HepG2 (cell line): ENCODE data around the gene ABHD17A. TPM values are rescaled to one million over a fixed set of nuclear protein-coding genes. Genes with fewer than 3 reads are reported as not detected.
A peak's percentile ranks its signal among the peaks of the same experiment; 100 is the strongest.

Experiments used
- ATM ChIP-seq: fragments of 450-650 bp; IDR thresholded peaks from 2 replicates; pipeline ENCODE4 v1.7.1; 2017; ENCODE audit warnings: mild to moderate bottlenecking, borderline replicate concordance
- CBX1 ChIP-seq: IDR thresholded peaks from one replicate; pipeline ENCODE4 v1.6.1; 2016; ENCODE audit warnings: antibody characterized with exemption, low read depth
- ISX ChIP-seq: sonication (generic); formaldehyde crosslinking; conservative IDR thresholded peaks from 2 replicates; pipeline ENCODE4 v1.5.0; 2020; ENCODE audit warnings: missing genetic modification reagents
- NCOA1 ChIP-seq: sonication (generic); formaldehyde crosslinking; IDR thresholded peaks from 2 replicates; pipeline ENCODE4 v1.9.0; 2021; ENCODE audit warnings: missing genetic modification reagents
- NR1H2 ChIP-seq: sonication (generic); formaldehyde crosslinking; IDR thresholded peaks from 2 replicates; pipeline ENCODE4 v1.8.1; 2022; ENCODE audit warnings: low read depth, missing genetic modification reagents, borderline replicate concordance
- RNF2 ChIP-seq: fragments of 450-650 bp; conservative IDR thresholded peaks from 2 replicates; pipeline ENCODE4 v1.6.1; 2016; ENCODE audit warnings: low read depth
- YEATS2 ChIP-seq: sonication (generic); formaldehyde crosslinking; IDR thresholded peaks from 2 replicates; pipeline ENCODE4 v1.4.0; 2020; ENCODE audit warnings: missing genetic modification reagents, borderline replicate concordance
- ZNF264 ChIP-seq: sonication (generic); formaldehyde crosslinking; IDR thresholded peaks from 2 replicates; pipeline ENCODE4 v1.4.0; 2020; ENCODE audit warnings: missing genetic modification reagents
- ZNF674 ChIP-seq: sonication (generic); formaldehyde crosslinking; IDR thresholded peaks from 2 replicates; pipeline ENCODE4 v1.5.0; 2020; ENCODE audit warnings: low read depth, mild to moderate bottlenecking, missing genetic modification reagents
- ZNF800 ChIP-seq: sonication (generic); formaldehyde crosslinking; IDR thresholded peaks from 2 replicates; pipeline ENCODE4 v1.4.0; 2020; ENCODE audit warnings: missing genetic modification reagents
- ZSCAN20 ChIP-seq: sonication (generic); formaldehyde crosslinking; IDR thresholded peaks from 2 replicates; pipeline ENCODE4 v1.4.0; 2020; ENCODE audit warnings: missing genetic modification reagents, mild to moderate bottlenecking, borderline replicate concordance
- polyA plus RNA-seq, 8 experiments: library from polyadenylated mRNA; depleted of rRNA in 3 of 8; stranded (reverse) in 7 of 8; unstranded in 1 of 8; fragments of >200 nt; fragmentation: Illumina TruSeq in 4 of 8; extraction: Trizol in 4 of 8; gene quantifications; 2 replicates each; pipeline versions ENCODE4 v1.2.1 to v1.2.3, GENCODE V29; 2011 to 2016; ENCODE audit warnings: low read depth in 4 of 8, missing spikeins in 1 of 8, mixed read lengths in 1 of 8; ENCODE audit not compliant: insufficient read depth in 1 of 8
- total RNA-seq, 5 experiments: library from RNA; depleted of rRNA; stranded (reverse); fragments of >200 nt; fragmentation: Illumina TruSeq; extraction: Trizol; gene quantifications; 2 replicates each; pipeline ENCODE4 v1.2.3, GENCODE V29; 2016; ENCODE audit warnings: low read depth in 1 of 5
- TF ChIP-seq, protein P1 (sequence below): sonication (generic); formaldehyde crosslinking; IDR thresholded peaks from 2 replicates; pipeline ENCODE4 v1.8.1; 2023; ENCODE audit warnings: mild to moderate bottlenecking, inconsistent platforms, moderate library complexity, missing genetic modification reagents, borderline replicate concordance
- TF ChIP-seq, protein P2 (sequence below), 2 experiments: sonication (generic) in 1 of 2; formaldehyde crosslinking in 1 of 2; IDR thresholded peaks; 2 replicates each; pipeline versions ENCODE4 v1.5.1 to v1.6.1; 2011 to 2020; ENCODE audit warnings: borderline replicate concordance in 1 of 2, low read depth in 1 of 2, low read length in 1 of 2, mild to moderate bottlenecking in 1 of 2, missing genetic modification reagents in 1 of 2, moderate library complexity in 1 of 2
- TF ChIP-seq, protein P3 (sequence below): IDR thresholded peaks from 2 replicates; pipeline ENCODE4 v1.6.1; 2016; ENCODE audit warnings: missing compliant biosample characterization, missing genetic modification reagents, borderline replicate concordance
- TF ChIP-seq, protein P4 (sequence below): IDR thresholded peaks from 2 replicates; pipeline ENCODE4 v1.6.1; 2016
- TF ChIP-seq, protein P5 (sequence below): IDR thresholded peaks from 2 replicates; pipeline ENCODE4 v1.6.1; 2018; ENCODE audit warnings: missing genetic modification reagents, mild to moderate bottlenecking, missing compliant biosample characterization

The ABHD17A gene
- total and polyA plus RNA-seq, 2 of the 13 experiments (the other 11 are each of a cell fraction or from before 2014, with no cell fraction given), result 27.7 to 40.8 TPM

DNA sequence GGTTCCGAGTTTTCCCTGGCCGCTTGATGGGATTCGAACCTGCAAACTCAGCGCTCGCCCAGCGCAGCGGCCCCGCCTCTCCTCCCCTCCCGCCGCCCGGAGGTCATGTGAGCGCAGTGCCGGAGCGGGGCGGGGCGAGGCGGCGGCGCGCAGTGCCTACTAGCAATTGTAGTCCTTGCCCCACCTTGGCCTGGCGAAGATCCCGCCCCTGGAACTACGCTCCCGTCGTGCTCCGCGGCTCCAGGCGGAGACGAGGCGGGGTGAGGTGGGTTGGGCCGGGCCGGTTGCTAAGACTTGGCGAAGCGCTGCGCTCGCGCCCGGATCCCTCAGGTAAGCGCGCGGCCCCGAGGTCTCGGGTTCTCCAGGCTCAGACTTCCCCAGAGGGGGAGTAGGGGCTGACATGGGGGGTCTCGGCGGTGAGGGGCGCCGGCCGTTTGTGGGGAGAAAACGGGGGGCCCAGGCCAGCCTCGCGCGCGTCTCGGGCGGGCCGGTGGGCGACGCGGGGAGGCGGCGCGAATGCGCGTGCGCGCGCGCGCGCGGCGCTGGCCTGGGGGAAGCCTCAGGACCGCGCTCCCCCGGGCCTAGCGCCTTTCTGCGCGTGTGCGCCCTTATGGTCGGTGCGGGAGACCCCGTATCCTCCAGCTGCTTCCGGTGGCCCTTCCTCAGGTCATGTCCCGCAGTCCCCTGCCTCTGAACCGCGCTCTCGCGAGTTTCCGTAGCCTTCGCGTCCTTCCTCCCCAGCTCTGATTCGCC, 20.0 kb upstream of the ABHD17A start, which contains the start of the genes ADAT3 and SCAMP4 (continued):
- TF ChIP-seq, protein P1, sequence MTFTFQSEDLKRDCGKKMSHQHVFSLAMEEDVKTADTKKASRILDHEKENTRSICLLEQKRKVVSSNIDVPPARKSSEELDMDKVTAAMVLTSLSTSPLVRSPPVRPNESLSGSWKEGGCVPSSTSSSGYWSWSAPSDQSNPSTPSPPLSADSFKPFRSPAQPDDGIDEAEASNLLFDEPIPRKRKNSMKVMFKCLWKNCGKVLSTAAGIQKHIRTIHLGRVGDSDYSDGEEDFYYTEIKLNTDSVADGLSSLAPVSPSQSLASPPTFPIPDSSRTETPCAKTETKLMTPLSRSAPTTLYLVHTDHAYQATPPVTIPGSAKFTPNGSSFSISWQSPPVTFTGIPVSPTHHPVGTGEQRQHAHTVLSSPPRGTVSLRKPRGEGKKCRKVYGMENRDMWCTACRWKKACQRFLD (CRISPR knock-in tag), result no peak
- TF ChIP-seq ZNF264 (CRISPR knock-in tag) (no peak), NCOA1 (no peak), ZSCAN20 (CRISPR knock-in tag) (peak; percentile 58; the same call in 1 of the 2 replicates), ZNF674 (CRISPR knock-in tag) (no peak), ISX (CRISPR knock-in tag) (no peak), YEATS2 (CRISPR knock-in tag) (peak; percentile 91), ATM (no peak), NR1H2 (CRISPR knock-in tag) (no peak), CBX1 (peak; percentile 19), RNF2 (peak; percentile 29; the same call in 1 of the 2 replicates), ZNF800 (CRISPR knock-in tag) (peak; percentile 68; the same call in 1 of the 2 replicates)
- TF ChIP-seq, protein P2, sequence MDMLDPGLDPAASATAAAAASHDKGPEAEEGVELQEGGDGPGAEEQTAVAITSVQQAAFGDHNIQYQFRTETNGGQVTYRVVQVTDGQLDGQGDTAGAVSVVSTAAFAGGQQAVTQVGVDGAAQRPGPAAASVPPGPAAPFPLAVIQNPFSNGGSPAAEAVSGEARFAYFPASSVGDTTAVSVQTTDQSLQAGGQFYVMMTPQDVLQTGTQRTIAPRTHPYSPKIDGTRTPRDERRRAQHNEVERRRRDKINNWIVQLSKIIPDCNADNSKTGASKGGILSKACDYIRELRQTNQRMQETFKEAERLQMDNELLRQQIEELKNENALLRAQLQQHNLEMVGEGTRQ (IDR thresholded peaks at IDR 0.05; ENCODE audit: low read depth, low read length), result peak; percentile 56; the same call in 1 of the 2 replicates
- TF ChIP-seq, protein P2 (CRISPR knock-in tag; IDR thresholded peaks at IDR 0.05; ENCODE audit: borderline replicate concordance), result peak; percentile 94; the same call in 1 of the 2 replicates
- TF ChIP-seq, protein P3, sequence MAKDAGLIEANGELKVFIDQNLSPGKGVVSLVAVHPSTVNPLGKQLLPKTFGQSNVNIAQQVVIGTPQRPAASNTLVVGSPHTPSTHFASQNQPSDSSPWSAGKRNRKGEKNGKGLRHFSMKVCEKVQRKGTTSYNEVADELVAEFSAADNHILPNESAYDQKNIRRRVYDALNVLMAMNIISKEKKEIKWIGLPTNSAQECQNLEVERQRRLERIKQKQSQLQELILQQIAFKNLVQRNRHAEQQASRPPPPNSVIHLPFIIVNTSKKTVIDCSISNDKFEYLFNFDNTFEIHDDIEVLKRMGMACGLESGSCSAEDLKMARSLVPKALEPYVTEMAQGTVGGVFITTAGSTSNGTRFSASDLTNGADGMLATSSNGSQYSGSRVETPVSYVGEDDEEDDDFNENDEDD, result peak; percentile 66; the same call in 1 of the 2 replicates
- TF ChIP-seq, protein P4, sequence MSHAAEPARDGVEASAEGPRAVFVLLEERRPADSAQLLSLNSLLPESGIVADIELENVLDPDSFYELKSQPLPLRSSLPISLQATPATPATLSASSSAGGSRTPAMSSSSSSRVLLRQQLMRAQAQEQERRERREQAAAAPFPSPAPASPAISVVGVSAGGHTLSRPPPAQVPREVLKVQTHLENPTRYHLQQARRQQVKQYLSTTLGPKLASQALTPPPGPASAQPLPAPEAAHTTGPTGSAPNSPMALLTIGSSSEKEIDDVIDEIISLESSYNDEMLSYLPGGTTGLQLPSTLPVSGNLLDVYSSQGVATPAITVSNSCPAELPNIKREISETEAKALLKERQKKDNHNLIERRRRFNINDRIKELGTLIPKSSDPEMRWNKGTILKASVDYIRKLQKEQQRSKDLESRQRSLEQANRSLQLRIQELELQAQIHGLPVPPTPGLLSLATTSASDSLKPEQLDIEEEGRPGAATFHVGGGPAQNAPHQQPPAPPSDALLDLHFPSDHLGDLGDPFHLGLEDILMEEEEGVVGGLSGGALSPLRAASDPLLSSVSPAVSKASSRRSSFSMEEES (CRISPR knock-in tag), result peak; percentile 97
- TF ChIP-seq, protein P5, sequence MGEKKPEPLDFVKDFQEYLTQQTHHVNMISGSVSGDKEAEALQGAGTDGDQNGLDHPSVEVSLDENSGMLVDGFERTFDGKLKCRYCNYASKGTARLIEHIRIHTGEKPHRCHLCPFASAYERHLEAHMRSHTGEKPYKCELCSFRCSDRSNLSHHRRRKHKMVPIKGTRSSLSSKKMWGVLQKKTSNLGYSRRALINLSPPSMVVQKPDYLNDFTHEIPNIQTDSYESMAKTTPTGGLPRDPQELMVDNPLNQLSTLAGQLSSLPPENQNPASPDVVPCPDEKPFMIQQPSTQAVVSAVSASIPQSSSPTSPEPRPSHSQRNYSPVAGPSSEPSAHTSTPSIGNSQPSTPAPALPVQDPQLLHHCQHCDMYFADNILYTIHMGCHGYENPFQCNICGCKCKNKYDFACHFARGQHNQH (CRISPR knock-in tag), result peak; percentile 4; the same call in 1 of the 2 replicates
